ENCODE measurements around the gene PHF23.

PHF23 gene

GRCh38 chr17:7196651-7197401, 42.4 kb downstream of the PHF23 start:
- no peak for DNase-seq

DNA sequence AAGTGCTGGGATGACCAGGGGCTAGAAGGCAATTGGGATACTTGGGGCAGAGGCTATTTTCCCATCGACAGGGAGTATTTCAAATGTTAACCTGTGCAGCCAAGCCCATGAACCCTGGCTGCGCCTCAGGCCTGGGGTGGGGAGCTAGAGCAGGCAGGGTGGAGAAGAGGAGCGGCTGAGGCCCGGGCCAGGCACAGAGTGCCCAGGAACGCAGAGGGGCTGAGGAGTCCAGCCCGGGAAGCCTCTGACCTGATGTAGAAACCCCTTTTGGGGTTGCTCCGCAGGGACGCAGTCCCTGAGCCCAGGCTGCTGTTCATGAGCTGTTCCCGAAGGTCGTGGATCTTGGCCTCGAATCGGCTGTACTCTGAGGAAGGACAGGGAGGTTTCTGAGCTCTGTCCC, 43.3 kb downstream of the PHF23 start:
- DNase-seq, result no peak

GRCh38 chr17:7192271-7192937, 46.9 kb downstream of the PHF23 start:
- DNase-seq, result no peak

DNA sequence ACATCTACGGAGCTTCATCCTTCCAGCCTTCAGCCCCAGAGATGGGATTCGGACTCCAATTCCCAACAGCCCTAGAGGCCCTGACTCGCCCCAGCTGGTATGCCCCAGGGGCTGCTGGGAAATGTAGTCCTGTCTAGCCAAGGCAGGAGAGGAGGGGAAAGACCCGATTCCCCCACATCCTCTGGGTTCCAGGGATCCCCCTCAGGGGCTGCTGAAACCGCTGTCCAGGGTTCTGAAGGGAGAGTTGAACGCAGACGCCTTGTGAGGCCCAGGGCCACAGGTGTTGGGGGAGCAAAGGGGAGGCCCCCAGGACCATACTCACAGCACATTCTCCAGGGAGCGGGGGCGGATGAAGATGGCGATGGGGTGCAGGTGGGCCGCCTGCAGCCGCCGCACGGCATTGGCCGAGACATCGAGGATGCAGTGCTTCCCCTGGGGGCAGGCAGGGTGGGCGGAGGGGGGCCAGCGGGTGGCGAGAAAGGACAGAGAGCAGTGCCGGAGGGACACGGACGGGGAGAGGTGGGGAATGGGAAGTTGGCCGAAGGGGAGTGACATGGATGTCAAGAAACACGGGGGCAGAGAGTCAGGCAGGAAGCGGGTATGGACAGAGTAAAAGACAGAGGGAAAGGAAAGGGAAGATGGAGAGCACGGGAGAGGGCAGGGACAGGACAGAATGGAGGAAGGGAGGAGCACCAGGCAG, 47.5 kb downstream of the PHF23 start:
- peak; percentile 23 for DNase-seq

GRCh38 chr17:7191069-7191468, 48.2 kb downstream of the PHF23 start:
- no peak for DNase-seq

DNA sequence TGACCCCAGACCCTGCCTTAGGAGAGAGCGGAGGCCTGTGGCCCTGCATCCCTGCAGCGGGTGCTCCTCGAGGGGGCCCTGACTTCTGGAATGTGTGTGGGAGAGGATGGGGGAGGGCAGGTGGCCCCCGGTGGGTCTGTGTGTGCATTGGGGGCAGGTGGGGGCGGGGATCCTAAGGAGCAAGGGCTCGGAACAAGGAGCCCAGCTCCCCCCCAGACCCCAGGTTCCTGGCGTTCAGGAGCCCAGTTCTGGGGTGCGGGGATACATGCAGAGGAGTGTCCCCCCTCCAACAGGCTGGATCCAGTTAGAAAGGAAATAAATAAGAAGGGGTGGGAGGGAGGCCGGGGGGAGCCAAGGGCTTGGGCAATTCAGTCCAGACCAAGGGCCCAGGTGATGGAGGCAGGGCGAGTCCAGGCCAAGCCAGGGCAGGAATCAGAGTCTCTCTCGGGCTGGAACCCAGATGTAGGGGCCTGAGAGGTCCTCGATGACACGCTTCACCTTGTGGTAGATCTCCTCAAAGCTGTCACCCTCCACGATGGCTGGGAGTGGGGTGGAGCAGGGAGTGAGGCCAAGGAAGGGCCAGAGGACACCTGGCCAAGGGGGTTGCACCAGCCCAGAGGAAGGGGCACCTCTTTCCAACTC, 48.9 kb downstream of the PHF23 start:
- DNase-seq, result no peak

GRCh38 chr17:7186241-7186640, 53.0 kb downstream of the PHF23 start:
- DNase-seq, result no peak
